GM23248 (cell line): ENCODE measurements around the gene RPP21.

ENCODE experiments used
- EZH2 ChIP-seq: fragments of 200-600 bp; sonication (generic); IDR thresholded peaks from 2 replicates; pipeline ENCODE4 v1.6.1; 2018; ENCODE audit warnings: antibody characterized with exemption, mild to moderate bottlenecking; ENCODE audit not compliant: insufficient read depth, poor library complexity, severe bottlenecking
- EZH2phosphoT487 ChIP-seq: fragments of 200-600 bp; sonication (generic); IDR thresholded peaks from 2 replicates; pipeline ENCODE4 v1.6.1; 2018; ENCODE audit warnings: antibody characterized with exemption, moderate library complexity, mild to moderate bottlenecking, low read depth; ENCODE audit not compliant: insufficient read depth

- TF ChIP-seq EZH2: no peak
- no peak for TF ChIP-seq EZH2phosphoT487
Measured at GRCh38 chr6:30345852-30346251, 896 bp downstream of the RPP21 start.
